Breast epithelium (tissue), 4 donors: ENCODE results near the gene SLC44A2. TPM values are rescaled to one million over a fixed set of nuclear protein-coding genes. Genes with fewer than 3 reads are reported as not detected.

ENCODE experiments used
- DNase-seq, 2 donors: peaks; one replicate each; pipeline ENCODE4 v3.0.0-alpha.2; 2019; ENCODE audit warnings: low spot score in 2 of 2
- H3K27ac ChIP-seq, 2 donors: fragments of 200-600 bp; sonication (generic) in 1 of 2; one replicate each; pipeline ENCODE4 v1.5.1; 2016 to 2019; ENCODE audit warnings: mild to moderate bottlenecking in 1 of 2
- H3K27me3 ChIP-seq, 2 donors: fragments of 200-600 bp; sonication (generic) in 1 of 2; one replicate each; pipeline versions ENCODE4 v1.5.1 to v1.6.0; 2017 to 2019; ENCODE audit warnings: control low read depth in 1 of 2, mild to moderate bottlenecking in 1 of 2
- H3K36me3 ChIP-seq: fragments of 200-600 bp; one replicate; pipeline ENCODE4 v1.5.1; 2019
- H3K4me1 ChIP-seq, 2 donors: fragments of 200-600 bp; sonication (generic); one replicate each; pipeline ENCODE4 v1.5.1; 2016 to 2019; ENCODE audit warnings: control low read depth in 1 of 2
- H3K4me3 ChIP-seq, 3 donors: fragments of 200-600 bp; sonication (generic); 1 replicate in 2 of 3; 2 replicates in 1 of 3; pipeline ENCODE4 v1.5.1; 2016 to 2019; ENCODE audit warnings: mild to moderate bottlenecking in 3 of 3, moderate library complexity in 2 of 3
- H3K9me3 ChIP-seq, 2 donors: fragments of 200-600 bp; sonication (generic) in 1 of 2; one replicate each; pipeline ENCODE4 v1.5.1; 2016 to 2019; ENCODE audit warnings: control low read depth in 1 of 2
- POLR2A ChIP-seq: fragments of 450-650 bp; IDR thresholded peaks from one replicate; pipeline ENCODE4 v1.6.1; 2016; ENCODE audit warnings: antibody characterized with exemption, mild to moderate bottlenecking, moderate library complexity
- POLR2AphosphoS5 ChIP-seq, 3 donors: sonication (generic); formaldehyde crosslinking; IDR thresholded peaks; one replicate each; pipeline ENCODE4 v1.6.1; 2017; ENCODE audit warnings: antibody characterized with exemption in 3 of 3
- intact Hi-C: fragments of 100-400 bp; cut with DNase I; formaldehyde crosslinking; loops from one replicate; pipeline ENCODE4 v1.15.1; 2023; ENCODE audit warnings: low total_unique reads
- total RNA-seq, 3 donors: library from RNA; depleted of rRNA; stranded (reverse); fragments of >200 nt; gene quantifications; one replicate each; pipeline ENCODE4 v1.1.0, GENCODE V29; 2016
- TF ChIP-seq, protein P1 (sequence below), 3 donors: fragments of 450-650 bp; IDR thresholded peaks; one replicate each; pipeline ENCODE4 v1.5.1; 2016 to 2017; ENCODE audit warnings: antibody characterized with exemption in 3 of 3, mild to moderate bottlenecking in 3 of 3, moderate library complexity in 3 of 3

The SLC44A2 gene
- total RNA-seq, 3 donors from 2014 or later: 63.0 to 92.5 (median 67.5) TPM

DNA sequence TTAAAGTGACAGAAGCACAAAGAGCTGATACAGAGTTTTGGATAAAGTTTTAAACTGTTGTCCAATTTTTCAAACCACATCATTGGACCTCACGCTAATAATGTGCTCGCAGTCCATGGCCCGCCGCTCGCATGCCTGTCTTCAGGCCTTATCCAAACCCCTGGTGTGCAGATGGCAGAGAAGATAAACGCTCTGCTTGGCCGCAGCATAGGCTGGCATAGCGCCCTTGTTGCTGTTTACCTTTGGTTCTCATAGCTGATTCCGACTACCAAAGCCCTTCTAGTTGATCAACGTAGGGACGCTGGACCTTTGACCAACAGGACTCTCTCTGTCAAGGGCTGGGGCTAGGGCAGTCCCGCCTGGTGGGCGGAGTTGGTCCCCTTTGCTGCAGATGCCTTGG lies 52.4 kb downstream of the SLC44A2 start:
- TF ChIP-seq, protein P1, sequence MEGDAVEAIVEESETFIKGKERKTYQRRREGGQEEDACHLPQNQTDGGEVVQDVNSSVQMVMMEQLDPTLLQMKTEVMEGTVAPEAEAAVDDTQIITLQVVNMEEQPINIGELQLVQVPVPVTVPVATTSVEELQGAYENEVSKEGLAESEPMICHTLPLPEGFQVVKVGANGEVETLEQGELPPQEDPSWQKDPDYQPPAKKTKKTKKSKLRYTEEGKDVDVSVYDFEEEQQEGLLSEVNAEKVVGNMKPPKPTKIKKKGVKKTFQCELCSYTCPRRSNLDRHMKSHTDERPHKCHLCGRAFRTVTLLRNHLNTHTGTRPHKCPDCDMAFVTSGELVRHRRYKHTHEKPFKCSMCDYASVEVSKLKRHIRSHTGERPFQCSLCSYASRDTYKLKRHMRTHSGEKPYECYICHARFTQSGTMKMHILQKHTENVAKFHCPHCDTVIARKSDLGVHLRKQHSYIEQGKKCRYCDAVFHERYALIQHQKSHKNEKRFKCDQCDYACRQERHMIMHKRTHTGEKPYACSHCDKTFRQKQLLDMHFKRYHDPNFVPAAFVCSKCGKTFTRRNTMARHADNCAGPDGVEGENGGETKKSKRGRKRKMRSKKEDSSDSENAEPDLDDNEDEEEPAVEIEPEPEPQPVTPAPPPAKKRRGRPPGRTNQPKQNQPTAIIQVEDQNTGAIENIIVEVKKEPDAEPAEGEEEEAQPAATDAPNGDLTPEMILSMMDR (IDR thresholded peaks at IDR 0.05): no peak
- TF ChIP-seq POLR2AphosphoS5 (IDR thresholded peaks at IDR 0.05): no peak
- no peak for DNase-seq
- H3K9me3 ChIP-seq: no peaks in the 10 kb centered on the region
- no peak overlapping the region for H3K4me3 ChIP-seq
- peaks cover 41% of the 10 kb centered on the region for H3K36me3 ChIP-seq
- H3K27me3 ChIP-seq: no peaks in the 10 kb centered on the region
- no peaks in the 10 kb centered on the region for H3K4me1 ChIP-seq
- intact Hi-C loops: no loop called here
- no peak overlapping the region for H3K27ac ChIP-seq

DNA sequence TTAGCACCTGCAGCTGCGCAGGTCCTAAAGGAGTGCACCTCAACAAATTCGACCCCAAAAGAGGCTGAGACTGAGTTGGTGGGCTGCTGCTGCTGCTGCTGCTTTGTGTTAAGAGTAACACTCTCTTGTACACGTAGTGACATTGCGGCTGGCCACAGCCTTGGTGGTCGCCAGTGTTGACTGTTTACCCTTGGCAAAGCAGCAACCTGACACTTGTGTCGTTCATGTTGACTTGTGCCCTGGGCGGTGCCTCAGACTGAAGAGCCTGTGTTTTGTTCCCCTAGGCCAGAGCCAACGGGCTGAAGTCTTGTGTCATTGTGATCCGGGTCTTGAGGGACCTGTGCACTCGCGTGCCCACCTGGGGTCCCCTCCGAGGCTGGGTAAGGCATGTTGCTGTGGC lies 53.5 kb downstream of the SLC44A2 start:
- no peak for DNase-seq
- TF ChIP-seq POLR2AphosphoS5 (IDR thresholded peaks at IDR 0.05): no peak
- no peak for TF ChIP-seq POLR2A
- TF ChIP-seq, protein P1 (IDR thresholded peaks at IDR 0.05): no peak
- no peak overlapping the region for H3K27ac ChIP-seq
- no peak overlapping the region for H3K4me3 ChIP-seq
- no peaks in the 10 kb centered on the region for H3K9me3 ChIP-seq
- H3K4me1 ChIP-seq: no peaks in the 10 kb centered on the region
- H3K36me3 ChIP-seq: peaks cover 52% of the 10 kb centered on the region
- H3K27me3 ChIP-seq: no peaks in the 10 kb centered on the region
- intact Hi-C loops: no loop called here

DNA sequence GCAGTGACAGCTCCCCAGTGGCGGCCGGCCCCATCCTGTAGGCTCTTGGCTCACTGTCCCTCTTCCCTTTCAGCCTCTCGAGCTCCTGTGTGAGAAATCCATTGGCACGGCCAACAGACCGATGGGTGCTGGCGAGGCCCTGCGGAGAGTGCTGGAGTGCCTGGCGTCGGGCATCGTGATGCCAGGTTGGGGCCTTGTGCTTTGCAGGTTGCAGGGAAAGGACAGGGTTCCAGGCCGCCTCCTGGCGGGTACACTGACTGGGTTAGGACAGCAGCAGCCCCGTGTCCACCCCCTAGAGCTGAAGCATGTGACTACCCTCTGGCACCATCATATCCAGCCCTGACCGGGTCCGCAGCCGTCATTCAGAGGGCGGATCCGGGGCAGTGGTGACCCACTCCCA lies 54.4 kb downstream of the SLC44A2 start:
- Histone ChIP-seq H3K27ac (no peak overlapping the region), H3K4me3 (no peak overlapping the region), H3K4me1 (no peaks in the 10 kb centered on the region), H3K9me3 (no peaks in the 10 kb centered on the region), H3K36me3 (peaks cover 53% of the 10 kb centered on the region), H3K27me3 (no peaks in the 10 kb centered on the region)
- intact Hi-C loops: no loop called here
- DNase-seq: no peak
- TF ChIP-seq, protein P1 (IDR thresholded peaks at IDR 0.05): no peak
- TF ChIP-seq POLR2AphosphoS5 (IDR thresholded peaks at IDR 0.05): no peak
- no peak for TF ChIP-seq POLR2A

DNA sequence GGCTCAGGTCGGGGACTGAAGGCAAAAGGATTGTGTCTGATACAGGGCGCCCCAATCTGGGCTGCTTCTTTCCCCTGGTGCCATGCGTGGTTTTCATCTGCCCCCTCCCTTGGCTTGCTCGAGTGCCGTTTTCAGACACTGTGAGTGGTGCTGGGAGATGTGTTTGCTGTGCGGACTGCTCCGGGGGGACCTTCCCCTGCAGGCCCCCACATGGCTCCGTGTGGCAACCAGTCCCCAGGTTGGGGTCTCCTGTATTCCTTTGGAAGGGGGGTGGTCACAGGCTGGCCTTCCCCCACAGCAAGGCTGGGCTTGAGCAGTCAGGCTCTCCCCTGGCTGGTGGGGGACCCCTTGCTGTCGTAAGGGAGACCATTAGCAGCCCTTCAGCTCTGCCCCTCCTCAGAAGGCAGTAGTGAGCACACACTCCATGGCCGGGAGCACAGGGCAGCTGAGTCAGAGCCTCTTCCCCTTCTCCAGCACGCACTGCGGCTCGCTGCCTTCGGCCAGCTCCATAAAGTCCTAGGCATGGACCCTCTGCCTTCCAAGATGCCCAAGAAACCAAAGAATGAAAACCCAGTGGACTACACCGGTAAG lies 55.3 kb downstream of the SLC44A2 start:
- TF ChIP-seq, protein P1 (IDR thresholded peaks at IDR 0.05): no peak
- TF ChIP-seq POLR2AphosphoS5 (IDR thresholded peaks at IDR 0.05) (no peak), POLR2A (no peak)
- intact Hi-C loops: no loop called here

DNA sequence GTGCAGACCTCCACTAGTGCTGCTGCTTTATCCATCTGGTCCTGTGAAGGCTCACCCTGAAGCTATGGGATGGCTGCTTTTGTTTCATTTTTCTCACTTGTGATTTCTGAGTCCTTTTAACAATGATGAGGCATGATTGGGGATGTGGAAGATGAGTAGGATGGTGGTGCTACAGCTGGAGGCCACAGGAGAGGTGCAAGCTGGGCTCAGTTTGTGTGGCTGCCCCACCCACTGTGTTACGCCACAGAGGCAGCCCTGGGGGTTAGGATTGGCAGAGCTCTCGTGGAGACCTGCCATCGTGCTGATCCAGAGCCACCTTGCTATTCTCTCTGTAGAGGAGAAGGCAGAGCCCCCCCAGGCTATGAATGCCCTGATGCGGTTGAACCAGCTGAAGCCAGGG lies 56.3 kb downstream of the SLC44A2 start:
- intact Hi-C loops: no loop called here
- TF ChIP-seq POLR2A (no peak), POLR2AphosphoS5 (IDR thresholded peaks at IDR 0.05) (no peak)
- TF ChIP-seq, protein P1 (IDR thresholded peaks at IDR 0.05): no peak
- no peaks in the 10 kb centered on the region for H3K9me3 ChIP-seq
- H3K4me3 ChIP-seq: no peak overlapping the region
- H3K27me3 ChIP-seq: no peaks in the 10 kb centered on the region
- peaks cover 53% of the 10 kb centered on the region for H3K36me3 ChIP-seq
- H3K27ac ChIP-seq: no peak overlapping the region
- H3K4me1 ChIP-seq: no peaks in the 10 kb centered on the region
- DNase-seq: no peak

More for the DNA sequence above, 55.3 kb downstream of the SLC44A2 start:
- Histone ChIP-seq H3K9me3 (no peaks in the 10 kb centered on the region), H3K27ac (no peak overlapping the region), H3K4me3 (no peak overlapping the region), H3K4me1 (no peaks in the 10 kb centered on the region), H3K36me3 (peaks cover 53% of the 10 kb centered on the region), H3K27me3 (no peaks in the 10 kb centered on the region)
- no peak for DNase-seq
